Measurements from ENCODE around the gene GFOD1. TPM values are rescaled to one million over a fixed set of nuclear protein-coding genes. Genes with fewer than 3 reads are reported as not detected.

GFOD1 gene
- total RNA-seq, 1 donor from 2014 or later: 8.4 TPM

- DNase-seq (no peak), ATAC-seq (ENCODE audit: low read depth) (no peak)
- ChIA-PET CTCF (no interaction called here), POLR2A (no interaction called here)
- H3K36me3 Mint-ChIP-seq (ENCODE audit: low read depth): peaks cover 1% of the 10 kb centered on the region
- H3K27me3 Mint-ChIP-seq: no peaks in the 10 kb centered on the region
- H3K4me1 Mint-ChIP-seq: peaks cover 13% of the 10 kb centered on the region
- no peak overlapping the region for H3K27ac Mint-ChIP-seq
- intact Hi-C loops (cut with micrococcal nuclease): no loop called here
- H3K9me3 Mint-ChIP-seq: no peaks in the 10 kb centered on the region
- no peak for TF ChIP-seq CTCF (IDR thresholded peaks at IDR 0.05)
- H3K4me3 Mint-ChIP-seq: no peak overlapping the region
Measured at GRCh38 chr6:13491538-13491937, 4.1 kb upstream of the GFOD1 start.

GRCh38 chr6:13490402-13490801, 3.0 kb upstream of the GFOD1 start:
- H3K4me1 Mint-ChIP-seq: peaks cover 23% of the 10 kb centered on the region
- intact Hi-C loops (cut with micrococcal nuclease): no loop called here
- H3K9me3 Mint-ChIP-seq: no peaks in the 10 kb centered on the region
- no peak overlapping the region for H3K27ac Mint-ChIP-seq
- H3K36me3 Mint-ChIP-seq (ENCODE audit: low read depth): peaks cover 3% of the 10 kb centered on the region
- CTCF ChIA-PET: no interaction called here
- H3K4me3 Mint-ChIP-seq: no peak overlapping the region
- TF ChIP-seq CTCF (IDR thresholded peaks at IDR 0.05): no peak
- POLR2A ChIA-PET: no interaction called here
- no peak for DNase-seq
- H3K27me3 Mint-ChIP-seq: no peaks in the 10 kb centered on the region
- ATAC-seq (ENCODE audit: low read depth): no peak

GRCh38 chr6:13488896-13489237, 1.5 kb upstream of the GFOD1 start:
- no peaks in the 10 kb centered on the region for H3K27me3 Mint-ChIP-seq
- peaks cover 3% of the 10 kb centered on the region for H3K36me3 Mint-ChIP-seq (ENCODE audit: low read depth)
- ATAC-seq (ENCODE audit: low read depth) (no peak), DNase-seq (no peak)
- TF ChIP-seq CTCF (IDR thresholded peaks at IDR 0.05): no peak
- no peak overlapping the region for H3K27ac Mint-ChIP-seq
- intact Hi-C loops (cut with micrococcal nuclease): loop anchor here (1.0 kb wide), 1 partner anchor 37 kb away; no protein-coding TSS in a partner anchor
- POLR2A ChIA-PET: interaction anchor here (2.1 to 5.2 kb wide), 3 partner anchors 10 to 126 kb away, joined by 7 to 34 read pairs (median 22); partner anchors contain the start of genes NOL7 and SIRT5
- H3K4me1 Mint-ChIP-seq: peaks cover 38% of the 10 kb centered on the region
- CTCF ChIA-PET: interaction anchor here (1.6 kb wide), 1 partner anchor 105 kb away, joined by 4 read pairs; no protein-coding TSS in a partner anchor
- H3K4me3 Mint-ChIP-seq: peak overlapping the region; percentile 90
- H3K9me3 Mint-ChIP-seq: no peaks in the 10 kb centered on the region

GRCh38 chr6:13488015-13488895, 855 bp upstream of the GFOD1 start:
- H3K4me1 Mint-ChIP-seq: peaks cover 44% of the 10 kb centered on the region
- H3K4me3 Mint-ChIP-seq: peak overlapping the region; percentile 90
- DNase-seq (peak; percentile 37), ATAC-seq (ENCODE audit: low read depth) (peak; percentile 2)
- intact Hi-C loops (cut with micrococcal nuclease): loop anchor here (1.0 kb wide), 1 partner anchor 38 kb away; no protein-coding TSS in a partner anchor
- ChIA-PET POLR2A (interaction anchor here (1.4 to 5.2 kb wide), 6 partner anchors 9 to 127 kb away, joined by 7 to 34 read pairs (median 20); partner anchors contain the start of genes NOL7 and SIRT5), CTCF (interaction anchor here (1.5 to 4.3 kb wide), 3 partner anchors 50 to 105 kb away, joined by 4 to 15 read pairs (median 5); partner anchors contain the start of gene SIRT5)
- peaks cover 3% of the 10 kb centered on the region for H3K36me3 Mint-ChIP-seq (ENCODE audit: low read depth)
- H3K27ac Mint-ChIP-seq: peak overlapping the region; percentile 73
- no peaks in the 10 kb centered on the region for H3K27me3 Mint-ChIP-seq
- no peak for TF ChIP-seq CTCF (IDR thresholded peaks at IDR 0.05)
- H3K9me3 Mint-ChIP-seq: no peaks in the 10 kb centered on the region

GRCh38 chr6:13486679-13487121, 700 bp downstream of the GFOD1 start:
- Mint-ChIP-seq H3K36me3 (ENCODE audit: low read depth) (peaks cover 3% of the 10 kb centered on the region), H3K27me3 (no peaks in the 10 kb centered on the region), H3K4me1 (peaks cover 44% of the 10 kb centered on the region), H3K27ac (peak overlapping the region; percentile 85), H3K4me3 (peak overlapping the region; percentile 90), H3K9me3 (no peaks in the 10 kb centered on the region)
- ChIA-PET POLR2A (interaction anchor here (0.6 to 5.2 kb wide), 19 partner anchors 8 to 631 kb away, joined by 3 to 34 read pairs (median 5); partner anchors contain the start of genes CD83, MCUR1, NOL7 and SIRT5), CTCF (interaction anchor here (0.9 to 4.3 kb wide), 5 partner anchors 30 to 129 kb away, joined by 3 to 15 read pairs (median 3); partner anchors contain the start of genes NOL7 and SIRT5)
- intact Hi-C loops (cut with micrococcal nuclease): loop anchor here (1.0 to 2.0 kb wide), 13 partner anchors 16 to 328 kb away; partner anchors contain the start of genes MCUR1, NOL7 and SIRT5
- no peak for TF ChIP-seq CTCF (IDR thresholded peaks at IDR 0.05)
- DNase-seq: peak; percentile 65
- peak; percentile 57 for ATAC-seq (ENCODE audit: low read depth)
